ENCODE results near the gene ISG15. TPM values are rescaled to one million over a fixed set of nuclear protein-coding genes. Genes with fewer than 3 reads are reported as not detected.

The ISG15 gene
- total and polyA plus RNA-seq, 2 of the 13 experiments (the other 11 are each of a cell fraction or from before 2014, with no cell fraction given), result 42.1 to 54.9 TPM

- no peak for TF ChIP-seq SNAPC4 (CRISPR knock-in tag; IDR thresholded peaks at IDR 0.05)
- TF ChIP-seq TP53 (CRISPR knock-in tag; conservative IDR thresholded peaks at IDR 0.05), result no peak
- 0 out of 2 replicates have a peak, but pooled peaks have one; percentile 11 for TF ChIP-seq POLR2G (IDR thresholded peaks at IDR 0.05; ENCODE audit: low read depth, low read length)
- TF ChIP-seq AKAP8 (CRISPR knock-in tag; IDR thresholded peaks at IDR 0.05), result peak; percentile 65; the same call in 1 of the 2 replicates
- peak; percentile 40 for TF ChIP-seq AGO2 (optimal IDR thresholded peaks at IDR 0.05; ENCODE audit: low read depth, low read length)
- TF ChIP-seq LBX2 (CRISPR knock-in tag; IDR thresholded peaks at IDR 0.05; ENCODE audit: borderline replicate concordance), result no peak
- TF ChIP-seq ZNF441 (CRISPR knock-in tag; IDR thresholded peaks at IDR 0.05; ENCODE audit: borderline replicate concordance), result no peak
- no peak for TF ChIP-seq ARID4A (CRISPR knock-in tag; IDR thresholded peaks at IDR 0.05; ENCODE audit: borderline replicate concordance)
- 0 out of 2 replicates have a peak, but pooled peaks have one; percentile 1 for TF ChIP-seq PITX1 (CRISPR knock-in tag; IDR thresholded peaks at IDR 0.05)
Observed at GRCh38 chr1:1004420-1004779, 8.9 kb upstream of the ISG15 start (continued).

Data from HepG2 (cell line).